Vagina (tissue), 2 donors: ENCODE measurements around the gene TUBA3C. TPM values are rescaled to one million over a fixed set of nuclear protein-coding genes. Genes with fewer than 3 reads are reported as not detected.
A peak's percentile ranks its signal among the peaks of the same experiment; 100 is the strongest.
"Not testable (repeated sequence)": the region's sequence is repeated elsewhere in the genome, so short reads cannot be mapped to it uniquely, and the experiment has no call there.

Experiments
- DNase-seq, 2 donors: peaks; one replicate each; pipeline ENCODE4 v3.0.0-alpha.2; 2017; ENCODE audit errors: extremely low spot score in 2 of 2
- H3K27ac ChIP-seq: fragments of 200-600 bp; sonication (generic); one replicate; pipeline ENCODE4 v1.5.1; 2019
- H3K27me3 ChIP-seq: fragments of 200-600 bp; sonication (generic); one replicate; pipeline ENCODE4 v1.5.1; 2019
- H3K36me3 ChIP-seq, 2 donors: fragments of 200-600 bp; sonication (generic); one replicate each; pipeline ENCODE4 v1.5.1; 2017 to 2019
- H3K4me1 ChIP-seq: fragments of 200-600 bp; sonication (generic); one replicate; pipeline ENCODE4 v1.5.1; 2019
- H3K4me3 ChIP-seq, 2 donors: fragments of 200-600 bp; sonication (generic); 1 replicate in 1 of 2; 2 replicates in 1 of 2; pipeline ENCODE4 v1.5.1; 2016 to 2019
- H3K9me3 ChIP-seq: fragments of 200-600 bp; sonication (generic); one replicate; pipeline ENCODE4 v1.5.1; 2019
- POLR2A ChIP-seq, 2 donors: fragments of 450-650 bp; IDR thresholded peaks; one replicate each; pipeline ENCODE4 v1.6.1; 2017; ENCODE audit warnings: antibody characterized with exemption in 2 of 2, mild to moderate bottlenecking in 2 of 2, moderate library complexity in 2 of 2
- POLR2AphosphoS5 ChIP-seq, 2 donors: sonication (generic); formaldehyde crosslinking; IDR thresholded peaks; one replicate each; pipeline ENCODE4 v1.9.0; 2017; ENCODE audit warnings: antibody characterized with exemption in 2 of 2, mild to moderate bottlenecking in 2 of 2, low read depth in 1 of 2; ENCODE audit not compliant: insufficient read depth in 1 of 2
- intact Hi-C: fragments of 100-400 bp; cut with DNase I; formaldehyde crosslinking; loops from one replicate; pipeline ENCODE4 v1.15.1; 2023
- total RNA-seq: library from RNA; depleted of rRNA; stranded (reverse); fragments of >200 nt; gene quantifications from one replicate; pipeline ENCODE4 v1.2.3, GENCODE V29; 2016
- TF ChIP-seq, protein P1 (sequence below), 3 experiments: fragments of 450-650 bp in 2 of 3; fragments of 200-600 bp in 1 of 3; sonication (generic) in 1 of 3; IDR thresholded peaks; one replicate each; pipeline ENCODE4 v1.5.1; 2017 to 2019; ENCODE audit warnings: antibody characterized with exemption in 3 of 3, mild to moderate bottlenecking in 2 of 3, moderate library complexity in 2 of 3

Gene TUBA3C
- total RNA-seq, 1 donor from 2014 or later = not detected

DNA sequence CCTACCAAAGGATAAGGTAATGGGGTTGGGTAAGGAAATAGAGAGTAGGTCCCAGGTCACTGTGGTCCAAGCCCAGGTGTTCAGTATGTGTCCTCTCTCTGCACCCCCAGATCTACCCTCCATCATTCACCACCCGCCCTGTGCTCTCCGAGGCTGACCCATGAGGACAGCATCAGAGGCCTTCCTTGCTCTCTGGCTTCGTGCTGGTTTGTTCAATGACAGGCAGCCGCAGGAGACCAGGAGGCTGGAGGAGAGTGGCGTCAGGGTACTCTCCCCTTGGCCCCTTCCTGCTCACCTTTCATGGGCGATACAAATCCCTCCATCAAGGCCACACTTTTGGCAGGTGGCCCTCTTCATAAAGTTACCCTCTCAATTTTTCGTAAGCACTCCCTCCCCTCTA, 1.7 kb downstream of the TUBA3C start:
- Histone ChIP-seq H3K27ac (no peak overlapping the region), H3K27me3 (no peaks in the 10 kb centered on the region), H3K4me3 (no peak overlapping the region), H3K4me1 (no peaks in the 10 kb centered on the region), H3K36me3 (no peaks in the 10 kb centered on the region), H3K9me3 (no peaks in the 10 kb centered on the region)
- intact Hi-C loops = no loop called here
- DNase-seq = peak; percentile 37 to 55
- TF ChIP-seq POLR2AphosphoS5 (IDR thresholded peaks at IDR 0.05; ENCODE audit: insufficient read depth in 1 of 2, low read depth in 1 of 2) = no peak
- no peak for TF ChIP-seq POLR2A (IDR thresholded peaks at IDR 0.05)
- TF ChIP-seq, protein P1, sequence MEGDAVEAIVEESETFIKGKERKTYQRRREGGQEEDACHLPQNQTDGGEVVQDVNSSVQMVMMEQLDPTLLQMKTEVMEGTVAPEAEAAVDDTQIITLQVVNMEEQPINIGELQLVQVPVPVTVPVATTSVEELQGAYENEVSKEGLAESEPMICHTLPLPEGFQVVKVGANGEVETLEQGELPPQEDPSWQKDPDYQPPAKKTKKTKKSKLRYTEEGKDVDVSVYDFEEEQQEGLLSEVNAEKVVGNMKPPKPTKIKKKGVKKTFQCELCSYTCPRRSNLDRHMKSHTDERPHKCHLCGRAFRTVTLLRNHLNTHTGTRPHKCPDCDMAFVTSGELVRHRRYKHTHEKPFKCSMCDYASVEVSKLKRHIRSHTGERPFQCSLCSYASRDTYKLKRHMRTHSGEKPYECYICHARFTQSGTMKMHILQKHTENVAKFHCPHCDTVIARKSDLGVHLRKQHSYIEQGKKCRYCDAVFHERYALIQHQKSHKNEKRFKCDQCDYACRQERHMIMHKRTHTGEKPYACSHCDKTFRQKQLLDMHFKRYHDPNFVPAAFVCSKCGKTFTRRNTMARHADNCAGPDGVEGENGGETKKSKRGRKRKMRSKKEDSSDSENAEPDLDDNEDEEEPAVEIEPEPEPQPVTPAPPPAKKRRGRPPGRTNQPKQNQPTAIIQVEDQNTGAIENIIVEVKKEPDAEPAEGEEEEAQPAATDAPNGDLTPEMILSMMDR (IDR thresholded peaks at IDR 0.05) = no peak

DNA sequence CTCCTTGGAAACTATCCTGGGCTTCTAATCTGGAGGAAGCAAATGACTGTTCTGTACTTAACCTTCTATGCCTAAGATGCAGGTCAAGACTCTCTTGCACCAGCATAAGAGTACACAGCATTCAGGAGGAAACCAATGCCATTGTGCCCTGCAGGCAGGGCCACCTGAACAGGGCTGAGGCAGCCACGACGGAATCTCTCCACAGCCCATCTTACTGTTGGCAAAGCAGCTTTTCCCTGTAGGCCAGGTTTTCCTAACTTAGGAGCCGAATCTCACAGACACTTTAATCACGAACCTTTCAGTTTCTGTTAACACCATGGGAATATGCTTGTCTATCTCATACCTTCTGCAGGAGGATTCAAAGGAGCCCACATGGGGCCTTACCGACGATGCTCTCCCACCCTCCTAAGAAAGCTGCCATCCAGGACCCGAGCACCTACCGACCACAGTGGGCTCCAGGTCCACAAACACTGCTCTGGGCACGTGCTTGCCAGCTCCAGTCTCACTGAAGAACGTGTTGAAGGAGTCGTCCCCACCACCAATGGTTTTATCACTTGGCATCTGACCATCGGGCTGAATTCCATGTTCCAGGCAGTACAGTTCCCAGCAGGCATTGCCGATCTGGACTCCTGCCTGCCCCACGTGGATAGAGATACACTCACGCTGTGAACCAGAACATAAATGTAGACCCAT, 2.6 kb downstream of the TUBA3C start:
- no peak overlapping the region for H3K27ac ChIP-seq
- no peaks in the 10 kb centered on the region for H3K27me3 ChIP-seq
- no peaks in the 10 kb centered on the region for H3K36me3 ChIP-seq
- H3K4me1 ChIP-seq = no peaks in the 10 kb centered on the region
- DNase-seq = peak; percentile 47 to 58
- intact Hi-C loops = no loop called here
- no peak overlapping the region for H3K4me3 ChIP-seq
- TF ChIP-seq POLR2A (IDR thresholded peaks at IDR 0.05) = no peak
- TF ChIP-seq, protein P1 (IDR thresholded peaks at IDR 0.05) = no peak
- no peak for TF ChIP-seq POLR2AphosphoS5 (IDR thresholded peaks at IDR 0.05; ENCODE audit: insufficient read depth in 1 of 2, low read depth in 1 of 2)
- no peaks in the 10 kb centered on the region for H3K9me3 ChIP-seq

DNA sequence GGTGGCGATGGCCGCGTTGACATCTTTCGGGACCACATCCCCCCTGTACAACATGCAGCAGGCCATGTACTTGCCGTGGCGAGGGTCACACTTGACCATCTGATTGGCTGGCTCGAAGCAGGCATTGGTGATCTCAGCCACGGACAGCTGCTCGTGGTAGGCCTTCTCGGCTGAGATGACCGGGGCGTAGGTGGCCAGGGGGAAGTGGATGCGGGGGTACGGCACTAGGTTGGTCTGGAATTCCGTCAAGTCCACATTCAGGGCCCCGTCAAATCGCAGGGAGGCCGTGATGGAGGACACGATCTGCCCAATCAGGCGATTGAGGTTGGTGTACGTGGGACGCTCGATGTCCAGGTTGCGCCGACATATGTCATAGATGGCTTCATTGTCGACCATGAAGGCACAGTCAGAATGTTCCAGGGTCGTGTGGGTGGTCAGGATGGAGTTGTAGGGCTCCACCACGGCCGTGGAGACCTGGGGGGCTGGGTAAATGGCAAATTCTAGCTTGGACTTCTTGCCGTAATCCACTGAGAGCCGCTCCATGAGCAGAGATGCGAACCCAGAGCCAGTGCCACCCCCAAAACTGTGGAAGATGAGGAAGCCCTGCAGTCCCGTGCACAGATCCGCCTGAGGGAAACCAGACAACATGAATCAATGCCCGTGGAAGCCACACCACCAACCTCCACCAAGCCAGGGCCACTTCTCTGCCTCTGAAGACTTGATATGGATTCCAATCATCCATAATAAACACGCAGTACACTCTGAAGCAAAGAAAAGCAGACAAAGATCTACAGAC, 4.4 kb downstream of the TUBA3C start:
- H3K27ac ChIP-seq, H3K36me3 ChIP-seq, H3K4me1 ChIP-seq, H3K27me3 ChIP-seq, intact Hi-C loops, H3K4me3 ChIP-seq, H3K9me3 ChIP-seq: not testable (repeated sequence)
- peak in 1 of 2 donors; percentile 22 for DNase-seq

DNA sequence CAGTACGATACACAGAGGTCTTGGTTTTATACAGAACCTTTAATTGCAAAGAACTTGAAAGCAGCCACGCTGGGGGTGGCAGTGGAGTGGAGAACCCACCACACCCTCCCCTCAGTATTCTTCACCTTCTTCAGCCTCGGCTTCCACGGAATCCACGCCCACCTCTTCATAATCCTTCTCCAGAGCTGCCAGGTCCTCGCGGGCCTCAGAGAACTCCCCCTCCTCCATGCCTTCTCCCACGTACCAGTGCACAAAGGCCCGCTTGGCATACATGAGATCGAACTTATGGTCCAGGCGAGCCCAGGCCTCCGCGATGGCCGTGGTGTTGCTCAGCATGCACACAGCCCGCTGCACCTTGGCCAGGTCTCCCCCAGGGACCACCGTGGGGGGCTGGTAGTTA, 7.9 kb downstream of the TUBA3C start:
- H3K27ac ChIP-seq = no peak overlapping the region
- no peaks in the 10 kb centered on the region for H3K4me1 ChIP-seq
- H3K27me3 ChIP-seq = no peaks in the 10 kb centered on the region
- no peaks in the 10 kb centered on the region for H3K9me3 ChIP-seq
- TF ChIP-seq, protein P1 (IDR thresholded peaks at IDR 0.05) = no peak
- TF ChIP-seq POLR2A (IDR thresholded peaks at IDR 0.05) = no peak
- no peak for TF ChIP-seq POLR2AphosphoS5 (IDR thresholded peaks at IDR 0.05; ENCODE audit: insufficient read depth in 1 of 2, low read depth in 1 of 2)
- intact Hi-C loops = no loop called here
- no peak for DNase-seq
- H3K36me3 ChIP-seq = no peaks in the 10 kb centered on the region
- no peak overlapping the region for H3K4me3 ChIP-seq

DNA sequence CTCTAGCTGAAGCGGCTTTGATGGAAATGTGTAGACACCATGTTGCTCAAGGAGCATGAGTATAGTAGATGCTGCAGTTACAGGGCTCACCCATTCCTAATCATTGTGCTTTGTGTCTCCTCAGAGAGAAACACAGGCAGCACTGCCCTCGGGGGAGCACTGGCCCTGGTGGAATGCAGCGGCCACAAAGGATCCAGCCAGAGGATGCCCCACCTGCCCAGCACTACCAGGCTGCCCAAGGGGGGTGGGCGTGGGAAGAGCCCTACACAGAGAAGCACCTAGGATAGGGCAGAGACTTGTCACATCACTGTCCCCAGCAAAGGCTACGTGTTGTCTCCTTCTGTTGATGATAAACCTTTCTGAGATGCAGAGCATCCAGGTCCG, 9.0 kb downstream of the TUBA3C start:
- TF ChIP-seq POLR2A (IDR thresholded peaks at IDR 0.05) (no peak), POLR2AphosphoS5 (IDR thresholded peaks at IDR 0.05; ENCODE audit: insufficient read depth in 1 of 2, low read depth in 1 of 2) (no peak)
- TF ChIP-seq, protein P1 (IDR thresholded peaks at IDR 0.05) = no peak
- intact Hi-C loops = no loop called here
- no peak overlapping the region for H3K27ac ChIP-seq
- H3K36me3 ChIP-seq = no peaks in the 10 kb centered on the region
- H3K4me3 ChIP-seq = no peak overlapping the region
- DNase-seq = no peak
- H3K27me3 ChIP-seq = no peaks in the 10 kb centered on the region
- no peaks in the 10 kb centered on the region for H3K9me3 ChIP-seq
- no peaks in the 10 kb centered on the region for H3K4me1 ChIP-seq
